Inflammatory macrophage (primary cell): ENCODE measurements around the gene CYP21A2.
A peak's percentile ranks its signal among the peaks of the same experiment; 100 is the strongest.
"Not testable (repeated sequence)": the region's sequence is repeated elsewhere in the genome, so short reads cannot be mapped to it uniquely, and the experiment has no call there.

Experiments used
- DNase-seq, 2 donors: peaks; one replicate each; pipeline ENCODE4 v3.0.0-alpha.2; 2020 to 2022

CYP21A2 gene

DNA sequence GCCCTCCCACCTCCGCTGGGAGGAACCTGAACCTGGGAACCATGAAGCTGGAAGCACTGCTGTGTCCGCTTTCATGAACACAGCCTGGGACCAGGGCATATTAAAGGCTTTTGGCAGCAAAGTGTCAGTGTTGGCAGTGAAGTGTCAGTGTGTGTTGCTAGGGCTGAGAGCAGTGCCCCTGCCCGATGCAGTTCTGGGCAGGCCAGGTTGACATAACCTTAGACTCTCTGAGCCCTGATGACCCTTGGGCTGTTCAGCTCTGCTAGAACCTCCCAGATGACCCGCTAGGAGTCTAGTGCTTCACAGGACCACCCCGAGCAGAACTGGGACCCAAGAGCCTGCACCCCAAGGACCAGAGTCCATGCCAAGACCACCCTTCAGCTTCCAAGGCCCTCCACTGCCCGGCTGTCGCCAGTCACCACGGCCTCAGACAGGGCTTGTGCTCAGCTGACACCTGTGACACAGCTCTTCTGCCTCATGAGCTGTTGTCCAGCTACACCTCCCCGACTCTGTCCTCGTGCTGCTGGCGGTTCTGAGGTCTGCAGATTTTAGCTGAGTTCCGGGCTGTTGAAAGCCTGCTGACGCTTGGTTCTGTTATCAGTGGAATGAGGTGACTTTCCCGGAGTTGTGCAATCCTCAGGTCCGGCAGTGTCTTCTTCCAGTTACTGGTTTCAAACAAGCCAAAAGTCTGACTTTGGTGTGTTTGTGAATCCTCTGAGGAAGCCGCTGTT lies 2.8 kb upstream of the CYP21A2 start:
- not testable (repeated sequence) for DNase-seq

DNA sequence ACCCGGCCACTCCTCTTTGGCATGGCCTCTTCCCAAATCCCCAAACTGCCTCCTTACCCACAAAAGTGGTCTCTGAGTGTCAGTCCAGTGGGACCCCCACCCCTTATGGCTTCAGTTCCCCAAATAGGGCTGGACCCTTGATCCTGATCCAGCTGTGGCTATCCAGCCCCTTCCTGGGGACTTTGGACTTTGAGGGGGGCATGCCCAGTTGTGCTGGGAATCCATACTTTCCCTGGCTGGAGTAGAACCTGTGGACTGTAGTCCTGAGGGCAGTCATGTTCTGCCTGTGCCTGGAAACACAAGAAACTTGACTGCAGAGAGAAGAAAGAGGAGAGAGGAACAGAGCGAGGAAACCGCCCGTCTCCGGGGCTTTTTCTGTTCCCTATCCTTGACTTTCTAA lies 1.1 kb upstream of the CYP21A2 start:
- DNase-seq, result not testable (repeated sequence)

DNA sequence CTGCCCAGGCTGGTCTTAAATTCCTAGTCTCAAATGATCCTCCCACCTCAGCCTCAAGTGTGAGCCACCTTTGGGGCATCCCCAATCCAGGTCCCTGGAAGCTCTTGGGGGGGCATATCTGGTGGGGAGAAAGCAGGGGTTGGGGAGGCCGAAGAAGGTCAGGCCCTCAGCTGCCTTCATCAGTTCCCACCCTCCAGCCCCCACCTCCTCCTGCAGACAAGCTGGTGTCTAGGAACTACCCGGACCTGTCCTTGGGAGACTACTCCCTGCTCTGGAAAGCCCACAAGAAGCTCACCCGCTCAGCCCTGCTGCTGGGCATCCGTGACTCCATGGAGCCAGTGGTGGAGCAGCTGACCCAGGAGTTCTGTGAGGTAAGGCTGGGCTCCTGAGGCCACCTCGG lies 663 bp downstream of the CYP21A2 start:
- DNase-seq, result not testable (repeated sequence)

DNA sequence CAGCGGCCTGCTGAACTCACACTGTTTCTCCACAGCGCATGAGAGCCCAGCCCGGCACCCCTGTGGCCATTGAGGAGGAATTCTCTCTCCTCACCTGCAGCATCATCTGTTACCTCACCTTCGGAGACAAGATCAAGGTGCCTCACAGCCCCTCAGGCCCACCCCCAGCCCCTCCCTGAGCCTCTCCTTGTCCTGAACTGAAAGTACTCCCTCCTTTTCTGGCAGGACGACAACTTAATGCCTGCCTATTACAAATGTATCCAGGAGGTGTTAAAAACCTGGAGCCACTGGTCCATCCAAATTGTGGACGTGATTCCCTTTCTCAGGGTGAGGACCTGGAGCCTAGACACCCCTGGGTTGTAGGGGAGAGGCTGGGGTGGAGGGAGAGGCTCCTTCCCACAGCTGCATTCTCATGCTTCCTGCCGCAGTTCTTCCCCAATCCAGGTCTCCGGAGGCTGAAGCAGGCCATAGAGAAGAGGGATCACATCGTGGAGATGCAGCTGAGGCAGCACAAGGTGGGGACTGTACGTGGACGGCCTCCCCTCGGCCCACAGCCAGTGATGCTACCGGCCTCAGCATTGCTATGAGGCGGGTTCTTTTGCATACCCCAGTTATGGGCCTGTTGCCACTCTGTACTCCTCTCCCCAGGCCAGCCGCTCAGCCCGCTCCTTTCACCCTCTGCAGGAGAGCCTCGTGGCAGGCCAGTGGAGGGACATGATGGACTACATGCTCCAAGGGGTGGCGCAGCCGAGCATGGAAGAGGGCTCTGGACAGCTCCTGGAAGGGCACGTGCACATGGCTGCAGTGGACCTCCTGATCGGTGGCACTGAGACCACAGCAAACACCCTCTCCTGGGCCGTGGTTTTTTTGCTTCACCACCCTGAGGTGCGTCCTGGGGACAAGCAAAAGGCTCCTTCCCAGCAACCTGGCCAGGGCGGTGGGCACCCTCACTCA lies 1.4 kb downstream of the CYP21A2 start:
- DNase-seq, result not testable (repeated sequence)

DNA sequence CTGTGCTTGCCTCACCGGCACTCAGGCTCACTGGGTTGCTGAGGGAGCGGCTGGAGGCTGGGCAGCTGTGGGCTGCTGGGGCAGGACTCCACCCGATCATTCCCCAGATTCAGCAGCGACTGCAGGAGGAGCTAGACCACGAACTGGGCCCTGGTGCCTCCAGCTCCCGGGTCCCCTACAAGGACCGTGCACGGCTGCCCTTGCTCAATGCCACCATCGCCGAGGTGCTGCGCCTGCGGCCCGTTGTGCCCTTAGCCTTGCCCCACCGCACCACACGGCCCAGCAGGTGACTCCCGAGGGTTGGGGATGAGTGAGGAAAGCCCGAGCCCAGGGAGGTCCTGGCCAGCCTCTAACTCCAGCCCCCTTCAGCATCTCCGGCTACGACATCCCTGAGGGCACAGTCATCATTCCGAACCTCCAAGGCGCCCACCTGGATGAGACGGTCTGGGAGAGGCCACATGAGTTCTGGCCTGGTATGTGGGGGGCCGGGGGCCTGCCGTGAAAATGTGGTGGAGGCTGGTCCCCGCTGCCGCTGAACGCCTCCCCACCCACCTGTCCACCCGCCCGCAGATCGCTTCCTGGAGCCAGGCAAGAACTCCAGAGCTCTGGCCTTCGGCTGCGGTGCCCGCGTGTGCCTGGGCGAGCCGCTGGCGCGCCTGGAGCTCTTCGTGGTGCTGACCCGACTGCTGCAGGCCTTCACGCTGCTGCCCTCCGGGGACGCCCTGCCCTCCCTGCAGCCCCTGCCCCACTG lies 2.3 kb downstream of the CYP21A2 start:
- DNase-seq, result not testable (repeated sequence)

DNA sequence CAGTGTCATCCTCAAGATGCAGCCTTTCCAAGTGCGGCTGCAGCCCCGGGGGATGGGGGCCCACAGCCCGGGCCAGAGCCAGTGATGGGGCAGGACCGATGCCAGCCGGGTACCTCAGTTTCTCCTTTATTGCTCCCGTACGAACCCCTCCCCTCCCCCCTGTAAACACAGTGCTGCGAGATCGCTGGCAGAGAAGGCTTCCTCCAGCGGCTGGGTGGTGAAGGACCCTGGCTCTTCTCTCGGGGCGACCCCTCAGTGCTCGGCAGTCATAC lies 2.8 kb downstream of the CYP21A2 start:
- not testable (repeated sequence) for DNase-seq

DNA sequence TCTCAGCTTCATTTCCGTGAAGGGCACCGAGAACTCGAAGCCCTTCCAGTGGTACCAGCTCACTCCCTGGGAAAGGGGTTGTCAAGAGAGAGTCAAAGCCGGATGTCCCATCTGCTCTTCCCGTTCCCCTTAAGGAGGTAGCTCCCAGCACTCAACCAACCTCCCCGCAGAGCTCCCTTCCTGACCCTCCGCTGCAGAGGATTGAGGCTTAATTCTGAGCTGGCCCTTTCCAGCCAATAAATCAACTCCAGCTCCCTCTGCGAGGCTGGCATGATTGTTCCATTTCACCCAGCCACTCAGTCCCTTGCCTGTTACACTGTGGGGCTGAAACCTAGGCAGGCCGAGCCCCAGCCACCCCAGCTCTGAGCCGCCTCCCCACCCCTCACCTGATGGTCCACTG lies 3.2 kb downstream of the CYP21A2 start:
- not testable (repeated sequence) for DNase-seq

DNA sequence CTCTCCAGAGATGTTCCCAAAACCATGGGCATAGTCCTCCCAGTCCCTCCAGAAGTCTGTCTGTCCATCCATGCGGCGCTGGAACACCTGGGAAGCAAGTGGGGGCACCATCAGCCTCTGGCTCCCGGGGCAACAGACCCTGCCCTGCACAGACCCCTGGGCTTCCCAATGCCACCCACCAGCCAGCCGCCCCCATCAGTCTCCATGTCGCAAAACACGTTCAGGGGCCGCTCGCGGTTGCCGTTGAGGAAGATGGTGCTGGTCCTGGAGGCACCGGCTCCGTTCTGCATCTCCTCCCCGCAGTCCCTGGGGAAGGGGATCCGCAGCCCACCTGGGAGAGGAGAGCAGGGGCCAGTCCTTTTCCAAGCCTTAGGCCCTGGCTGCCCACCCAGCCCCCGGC lies 4.1 kb downstream of the CYP21A2 start:
- DNase-seq, result not testable (repeated sequence)

DNA sequence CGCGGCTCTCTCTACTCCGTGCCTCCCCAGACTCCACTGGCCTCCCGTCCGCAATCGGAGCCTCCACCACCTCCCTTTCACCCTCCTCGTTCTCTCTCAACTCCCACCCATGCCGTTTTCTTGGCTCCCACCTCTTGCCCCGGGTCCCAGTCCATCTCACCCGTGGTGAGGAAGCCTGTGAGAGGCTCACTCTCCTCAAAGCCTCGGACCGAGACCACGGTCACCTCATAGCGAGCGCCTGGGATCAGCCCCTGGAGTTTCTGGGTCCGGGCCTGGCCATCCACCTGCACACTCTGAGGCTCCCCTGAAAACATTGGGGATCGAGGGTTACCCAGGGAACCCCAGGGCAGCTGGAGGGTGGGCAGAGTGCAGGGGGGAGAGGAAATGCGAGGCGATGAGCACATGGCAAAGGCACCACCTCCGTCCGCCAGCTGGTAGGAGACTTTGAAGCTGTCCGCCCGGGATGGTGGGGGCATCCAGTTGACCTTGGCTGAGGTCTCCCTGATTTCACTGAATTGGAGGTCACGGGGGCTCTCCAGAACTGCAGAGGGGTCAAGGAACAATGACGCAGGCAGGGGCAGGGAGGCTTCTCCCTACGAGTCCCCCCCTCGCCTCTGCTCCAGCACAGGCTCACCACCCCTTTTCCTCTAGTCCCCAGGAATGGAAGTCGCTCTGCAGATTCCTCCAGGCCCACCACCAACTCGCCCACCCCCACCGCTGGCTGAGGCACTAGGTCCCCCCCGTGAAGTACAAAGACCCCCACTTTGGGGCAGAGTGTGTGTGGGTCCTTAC lies 5.6 kb downstream of the CYP21A2 start:
- not testable (repeated sequence) for DNase-seq

DNA sequence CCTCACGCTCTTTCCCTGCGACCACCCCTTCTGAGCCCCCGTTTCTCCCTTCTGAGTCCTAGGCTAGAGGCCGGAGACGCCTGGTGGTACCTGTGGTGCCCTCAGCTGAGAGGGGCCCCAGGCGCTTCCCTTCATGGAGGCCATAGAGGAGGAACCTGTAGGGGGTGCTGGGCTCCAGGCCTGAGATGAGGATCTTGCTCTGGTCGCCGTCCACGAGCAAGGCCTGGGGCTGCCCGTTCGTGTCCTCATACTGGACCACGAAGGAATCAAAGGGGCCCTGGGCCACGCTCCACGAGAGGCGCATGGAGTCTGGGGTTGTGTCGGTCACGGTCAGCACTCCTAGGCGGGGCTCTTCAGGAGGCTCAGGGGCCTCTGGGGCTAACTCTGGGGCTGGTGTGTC lies 6.7 kb downstream of the CYP21A2 start:
- DNase-seq, result not testable (repeated sequence)

DNA sequence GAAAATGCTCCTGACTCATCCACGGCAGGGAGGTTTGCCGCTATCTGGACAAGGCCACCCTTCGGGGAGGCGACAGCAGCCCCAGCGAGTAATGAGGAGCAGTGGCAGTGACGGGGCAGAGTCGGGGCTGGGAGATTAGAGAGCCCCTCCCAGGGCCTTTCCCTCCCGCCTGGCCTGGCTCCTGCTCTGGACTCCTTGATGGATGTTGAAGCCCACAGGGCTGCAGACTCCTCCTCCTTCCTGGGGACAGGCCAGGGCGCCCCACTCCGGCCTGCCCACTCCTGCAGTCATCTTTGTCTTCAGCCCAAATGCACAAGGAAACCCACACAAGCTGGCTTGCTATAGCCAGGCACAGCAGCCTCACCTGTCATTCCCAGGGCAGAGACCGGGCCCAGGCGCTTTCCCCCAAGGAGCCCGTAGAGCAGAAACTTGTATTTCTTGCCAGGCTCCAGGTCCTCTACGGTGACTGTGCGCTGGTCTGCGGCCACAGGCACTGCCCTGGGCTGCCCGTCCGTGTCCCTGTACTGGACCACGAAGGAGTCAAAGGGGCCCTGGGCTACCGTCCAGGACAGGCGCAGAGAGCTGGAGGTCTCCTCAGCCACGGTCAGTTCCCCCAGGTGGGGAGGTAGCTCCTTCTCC lies 7.7 kb downstream of the CYP21A2 start:
- no peak for DNase-seq

DNA sequence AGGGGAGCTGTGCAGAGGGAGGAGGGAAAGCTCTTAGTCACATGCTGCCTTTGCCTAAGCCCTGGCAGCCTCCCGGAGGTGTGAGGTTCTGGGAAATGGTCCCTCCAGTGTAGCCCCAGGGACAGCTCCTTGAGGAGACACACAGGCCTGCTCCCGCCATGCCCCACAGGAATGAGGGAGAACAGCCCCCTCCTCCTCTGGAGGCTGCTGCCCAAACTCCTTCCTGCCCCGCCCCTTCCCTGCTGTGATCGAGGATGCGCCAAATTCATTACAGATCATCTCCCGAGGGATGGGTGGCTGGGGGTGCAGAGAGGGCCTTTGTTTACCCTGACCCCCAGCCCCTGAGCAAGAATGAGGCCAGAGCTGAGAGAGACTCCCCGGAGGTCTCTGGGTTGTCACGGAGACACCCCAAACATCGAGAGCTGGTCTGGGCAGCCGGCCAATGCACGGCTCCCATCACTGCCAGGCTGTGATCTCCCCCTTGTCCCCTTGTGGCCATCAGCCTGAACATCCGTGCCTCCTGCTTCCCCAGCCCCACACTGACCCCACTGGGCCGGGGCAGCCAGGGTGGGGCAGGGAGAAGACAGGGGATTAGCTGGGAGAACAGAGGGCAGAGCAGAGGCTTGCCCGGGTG lies 8.4 kb downstream of the CYP21A2 start:
- no peak for DNase-seq

DNA sequence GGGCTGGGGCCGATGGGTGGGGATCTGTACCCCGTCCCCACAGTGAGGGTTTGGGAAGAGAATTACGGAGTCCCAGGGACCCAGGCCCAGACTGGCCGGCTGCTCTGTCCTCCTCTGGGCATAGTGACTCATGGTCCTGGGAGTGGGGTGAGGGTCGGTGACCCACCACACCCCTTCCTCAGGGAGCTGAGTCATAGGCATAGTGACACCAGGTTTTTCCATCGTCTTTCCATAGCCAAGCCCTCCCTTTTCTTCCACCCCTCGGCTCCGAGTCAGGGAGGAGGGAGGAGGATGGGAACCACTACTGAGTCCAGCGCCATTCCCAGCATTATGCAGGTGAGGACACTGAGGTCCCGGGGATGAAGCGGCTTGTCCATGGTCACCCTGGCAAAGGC lies 8.9 kb downstream of the CYP21A2 start:
- DNase-seq, result no peak

DNA sequence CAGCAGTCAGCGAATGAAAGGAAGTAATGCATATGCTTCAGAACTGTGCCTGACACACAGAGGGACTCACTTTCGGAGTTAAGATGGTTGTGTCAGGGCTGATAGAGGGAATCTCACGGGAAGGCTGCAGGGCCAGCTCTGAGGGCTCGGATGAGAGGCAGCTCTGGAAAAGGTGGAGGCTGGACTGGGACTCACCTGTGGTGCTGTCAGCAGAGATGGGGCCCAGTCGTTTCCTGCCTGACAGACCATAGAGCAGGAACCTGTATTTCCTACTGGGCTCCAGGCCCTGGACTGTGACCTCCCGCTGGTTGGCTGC lies 9.3 kb downstream of the CYP21A2 start:
- no peak for DNase-seq

DNA sequence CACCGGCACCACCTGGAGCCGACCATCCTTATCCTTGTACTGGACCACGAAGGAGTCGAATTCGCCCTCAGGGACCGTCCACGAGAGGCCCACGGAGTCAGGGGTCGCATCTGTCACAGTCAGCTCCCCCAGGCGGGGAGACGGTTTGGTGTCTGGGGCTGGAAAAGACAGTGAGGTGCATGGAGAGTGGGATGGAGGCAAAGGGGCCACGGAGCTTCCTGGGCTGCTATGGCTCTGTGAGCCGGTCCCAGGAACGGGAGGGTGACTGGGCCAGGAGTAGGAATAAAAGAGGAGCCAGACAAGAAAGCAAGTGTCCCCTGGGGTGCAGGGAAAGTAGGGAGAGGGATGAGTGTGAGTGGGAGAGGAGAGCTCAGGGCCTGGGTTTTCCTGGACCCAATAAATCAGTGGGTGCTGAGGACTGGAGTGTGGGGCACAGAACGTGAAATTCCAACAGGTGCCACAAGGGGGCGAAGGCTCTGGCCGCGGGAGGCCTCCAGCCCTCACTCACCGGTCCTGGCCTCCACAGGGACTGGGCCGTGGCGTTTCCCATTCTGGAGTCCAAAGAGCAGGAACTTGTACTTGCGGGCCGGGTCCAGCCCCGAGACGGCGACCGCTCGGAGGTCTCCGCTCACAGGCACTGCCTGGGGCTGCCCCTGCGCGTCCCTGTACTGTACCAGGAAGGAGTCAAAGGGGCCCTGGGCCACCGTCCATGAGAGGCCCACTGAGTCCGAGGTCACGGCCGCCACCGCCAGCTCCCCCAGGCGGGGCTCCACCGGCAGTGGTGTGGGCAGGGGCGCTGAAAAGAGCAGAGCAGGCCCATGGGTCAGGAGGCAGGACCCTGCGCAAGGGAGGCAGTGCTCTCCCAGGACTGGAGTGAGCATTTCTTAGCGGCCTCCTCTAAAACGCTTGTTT lies 9.9 kb downstream of the CYP21A2 start:
- peak; percentile 51 to 54 for DNase-seq

DNA sequence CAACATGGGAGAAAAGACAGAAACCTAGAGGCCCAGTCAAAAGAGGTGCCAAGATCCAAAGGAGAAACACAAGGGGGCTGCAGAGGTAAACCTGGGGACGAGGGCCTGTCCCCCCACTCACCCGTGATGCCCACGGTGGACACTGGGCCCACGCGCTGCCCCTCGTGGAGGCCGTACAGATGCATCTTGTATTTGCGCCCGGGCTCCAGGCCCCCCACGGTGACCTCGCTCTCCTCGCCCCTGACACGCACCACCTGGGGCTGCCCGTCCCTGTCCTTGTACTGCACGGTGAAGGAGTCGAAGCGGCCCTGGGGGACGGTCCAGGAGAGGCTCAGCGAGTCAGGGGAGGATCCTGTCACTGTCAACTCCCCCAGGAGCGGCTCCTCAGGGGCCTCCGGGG lies 10.9 kb downstream of the CYP21A2 start:
- not testable (repeated sequence) for DNase-seq

DNA sequence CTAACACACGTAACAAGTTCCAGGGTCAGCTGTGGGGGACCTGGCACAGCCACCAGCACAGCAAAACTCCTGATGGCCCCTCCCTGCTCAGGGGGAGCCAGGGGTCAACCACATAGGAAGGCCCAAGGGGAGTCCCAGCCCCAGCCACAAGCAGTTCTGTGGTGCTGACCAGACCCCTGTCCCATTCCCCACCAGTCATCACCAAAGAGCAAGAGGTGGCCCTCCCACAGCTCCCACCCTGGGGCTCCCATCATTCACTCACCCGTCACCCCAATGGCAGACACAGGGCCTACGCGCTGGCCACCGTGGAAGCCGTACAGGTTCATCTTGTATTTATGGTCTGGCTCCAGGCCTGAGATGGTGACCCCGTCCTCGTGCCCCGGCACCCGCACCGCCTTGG lies 11.5 kb downstream of the CYP21A2 start:
- DNase-seq, result not testable (repeated sequence)

DNA sequence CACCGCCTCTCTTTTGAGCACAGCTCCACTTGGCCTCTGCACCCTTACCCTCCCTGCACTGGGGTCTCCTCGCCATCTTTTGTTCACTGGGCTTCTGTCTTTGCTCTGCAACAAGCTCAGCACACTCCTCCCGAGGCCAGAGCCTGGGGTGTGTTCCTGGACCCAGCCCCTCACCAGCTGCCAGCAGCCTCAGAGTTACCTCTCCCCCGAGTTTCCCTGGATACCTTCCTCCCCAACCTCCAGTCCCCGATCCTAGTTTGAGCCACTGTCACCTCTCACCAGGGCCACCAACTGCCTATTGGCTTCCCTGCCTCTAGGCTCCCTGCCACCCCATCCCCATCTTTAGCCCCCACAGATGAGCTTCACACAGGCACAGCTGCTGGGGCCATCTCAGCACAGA lies 12.3 kb downstream of the CYP21A2 start:
- no peak for DNase-seq

DNA sequence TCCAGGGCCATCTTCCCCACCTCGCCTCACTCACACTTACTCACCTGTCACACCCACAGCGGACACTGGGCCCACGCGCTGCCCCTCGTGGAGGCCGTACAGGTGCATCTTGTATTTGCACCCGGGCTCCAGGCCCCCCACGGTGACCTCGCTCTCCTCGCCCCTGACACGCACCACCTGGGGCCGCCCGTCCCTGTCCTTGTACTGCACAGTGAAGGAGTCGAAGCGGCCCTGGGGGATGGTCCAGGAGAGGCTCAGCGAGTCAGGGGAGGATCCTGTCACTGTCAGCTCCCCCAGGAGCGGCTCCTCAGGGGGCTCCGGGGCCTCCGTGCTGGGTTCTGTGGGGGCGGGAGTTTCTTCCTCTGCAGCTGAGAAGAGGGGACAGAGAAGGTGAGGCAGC lies 14.4 kb downstream of the CYP21A2 start:
- not testable (repeated sequence) for DNase-seq

DNA sequence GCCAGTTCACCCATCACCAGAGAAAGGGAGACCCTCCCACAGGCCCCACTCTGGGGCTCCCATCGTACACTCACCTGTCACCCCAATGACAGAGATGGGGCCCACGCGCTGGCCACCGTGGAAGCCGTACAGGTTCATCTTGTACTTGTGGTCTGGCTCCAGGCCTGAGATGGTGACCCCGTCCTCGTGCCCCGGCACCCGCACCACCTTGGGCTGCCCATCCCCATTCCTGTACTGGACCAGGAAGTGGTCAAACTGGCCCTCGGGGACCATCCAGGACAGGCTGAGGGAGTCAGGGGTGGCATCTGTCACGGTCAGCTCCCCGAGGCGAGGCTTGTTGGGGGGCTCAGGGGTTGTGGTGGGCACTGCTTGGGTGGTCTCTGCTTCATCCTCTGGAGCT lies 15.1 kb downstream of the CYP21A2 start:
- not testable (repeated sequence) for DNase-seq
